Right atrium auricular region (tissue), 2 donors: ENCODE data around the gene ADGRL3. TPM values are rescaled to one million over a fixed set of nuclear protein-coding genes. Genes with fewer than 3 reads are reported as not detected.

Source experiments
- DNase-seq: peaks from one replicate; pipeline ENCODE4 v3.0.0-alpha.2; 2019; ENCODE audit warnings: low spot score
- H3K27ac ChIP-seq, 2 donors: fragments of 200-600 bp; sonication (generic); 1 replicate in 1 of 2; 2 replicates in 1 of 2; pipeline ENCODE4 v1.5.1; 2016 to 2019
- H3K27me3 ChIP-seq, 2 donors: fragments of 200-600 bp; sonication (generic); one replicate each; pipeline versions ENCODE4 v1.5.1 to v1.6.0; 2017 to 2019
- H3K36me3 ChIP-seq: fragments of 200-600 bp; sonication (generic); one replicate; pipeline ENCODE4 v1.5.1; 2016
- H3K4me1 ChIP-seq, 2 donors: fragments of 200-600 bp; sonication (generic); one replicate each; pipeline versions ENCODE4 v1.5.1 to v1.6.0; 2017 to 2019
- H3K4me3 ChIP-seq, 2 donors: fragments of 200-600 bp; sonication (generic); 1 replicate in 1 of 2; 2 replicates in 1 of 2; pipeline ENCODE4 v1.5.1; 2017 to 2019; ENCODE audit warnings: mild to moderate bottlenecking in 1 of 2, moderate library complexity in 1 of 2
- H3K9me3 ChIP-seq, 2 donors: fragments of 200-600 bp; sonication (generic); one replicate each; pipeline ENCODE4 v1.5.1; 2019
- total RNA-seq, 2 donors: library from RNA; depleted of rRNA; stranded (reverse); fragments of >200 nt; gene quantifications; one replicate each; pipeline ENCODE4 v1.1.0, GENCODE V29; 2016
- TF ChIP-seq, protein P1 (sequence below), 2 donors: fragments of 200-600 bp; sonication (generic); IDR thresholded peaks; one replicate each; pipeline ENCODE4 v1.5.1; 2019; ENCODE audit warnings: antibody characterized with exemption in 2 of 2

ADGRL3 gene
- total RNA-seq, 2 donors from 2014 or later: 0.86 to 1.9 TPM

DNA sequence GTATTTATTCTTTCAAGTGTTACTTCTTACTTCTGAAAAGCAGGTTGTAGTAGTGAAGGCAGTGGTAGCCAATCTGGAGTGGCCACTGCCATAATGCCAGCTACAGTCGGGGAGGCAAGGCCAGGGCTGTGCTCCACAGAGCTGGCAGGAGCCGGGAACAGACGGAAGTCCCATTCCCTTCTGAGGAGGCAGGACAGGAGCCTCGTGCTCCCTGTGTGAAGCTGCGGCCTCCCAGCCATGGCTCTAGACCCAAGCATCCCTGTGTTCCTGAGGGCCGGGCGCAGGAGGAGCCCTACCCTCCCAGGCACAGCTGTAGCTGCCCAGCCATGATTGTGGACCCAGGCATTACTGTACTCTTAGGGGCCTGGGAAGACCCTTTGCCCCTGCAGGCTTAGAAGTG lies 461.8 kb downstream of the ADGRL3 start:
- H3K4me3 ChIP-seq: no peak overlapping the region
- no peaks in the 10 kb centered on the region for H3K4me1 ChIP-seq
- H3K27me3 ChIP-seq: no peaks in the 10 kb centered on the region
- DNase-seq: no peak
- H3K9me3 ChIP-seq: peaks cover 0 to 4% of the 10 kb centered on the region in 2 donors
- TF ChIP-seq, protein P1, sequence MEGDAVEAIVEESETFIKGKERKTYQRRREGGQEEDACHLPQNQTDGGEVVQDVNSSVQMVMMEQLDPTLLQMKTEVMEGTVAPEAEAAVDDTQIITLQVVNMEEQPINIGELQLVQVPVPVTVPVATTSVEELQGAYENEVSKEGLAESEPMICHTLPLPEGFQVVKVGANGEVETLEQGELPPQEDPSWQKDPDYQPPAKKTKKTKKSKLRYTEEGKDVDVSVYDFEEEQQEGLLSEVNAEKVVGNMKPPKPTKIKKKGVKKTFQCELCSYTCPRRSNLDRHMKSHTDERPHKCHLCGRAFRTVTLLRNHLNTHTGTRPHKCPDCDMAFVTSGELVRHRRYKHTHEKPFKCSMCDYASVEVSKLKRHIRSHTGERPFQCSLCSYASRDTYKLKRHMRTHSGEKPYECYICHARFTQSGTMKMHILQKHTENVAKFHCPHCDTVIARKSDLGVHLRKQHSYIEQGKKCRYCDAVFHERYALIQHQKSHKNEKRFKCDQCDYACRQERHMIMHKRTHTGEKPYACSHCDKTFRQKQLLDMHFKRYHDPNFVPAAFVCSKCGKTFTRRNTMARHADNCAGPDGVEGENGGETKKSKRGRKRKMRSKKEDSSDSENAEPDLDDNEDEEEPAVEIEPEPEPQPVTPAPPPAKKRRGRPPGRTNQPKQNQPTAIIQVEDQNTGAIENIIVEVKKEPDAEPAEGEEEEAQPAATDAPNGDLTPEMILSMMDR (IDR thresholded peaks at IDR 0.05): no peak
- no peaks in the 10 kb centered on the region for H3K36me3 ChIP-seq
- H3K27ac ChIP-seq: no peak overlapping the region

GRCh38 chr4:61662362-61662761 lies 462.2 kb downstream of the ADGRL3 start:
- Histone ChIP-seq H3K4me3 (no peak overlapping the region), H3K36me3 (no peaks in the 10 kb centered on the region), H3K27me3 (no peaks in the 10 kb centered on the region), H3K27ac (no peak overlapping the region), H3K4me1 (no peaks in the 10 kb centered on the region), H3K9me3 (peaks cover 0 to 4% of the 10 kb centered on the region in 2 donors)
- TF ChIP-seq, protein P1 (IDR thresholded peaks at IDR 0.05): no peak
- DNase-seq: no peak

DNA sequence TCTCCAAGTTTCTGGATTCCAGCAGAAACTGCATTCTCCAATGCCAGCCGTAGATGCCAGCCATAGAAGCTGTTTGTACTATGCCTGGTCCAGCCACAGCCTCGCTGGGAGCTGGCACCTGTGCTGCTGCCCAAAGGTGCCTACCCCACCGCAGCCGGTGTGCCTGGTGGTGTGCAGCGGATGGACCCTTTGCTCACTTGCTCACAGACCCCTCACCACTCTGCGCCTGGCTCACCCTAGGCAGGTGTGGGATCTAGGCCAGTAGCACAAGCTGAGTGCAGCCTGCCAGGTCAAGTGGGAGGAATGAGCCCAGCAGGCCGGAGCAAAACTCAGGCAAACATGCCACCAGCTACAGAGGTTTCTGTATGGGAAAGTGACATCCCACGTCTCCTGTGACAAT lies 463.2 kb downstream of the ADGRL3 start:
- Histone ChIP-seq H3K4me3 (no peak overlapping the region), H3K36me3 (no peaks in the 10 kb centered on the region), H3K4me1 (no peaks in the 10 kb centered on the region), H3K27ac (no peak overlapping the region), H3K9me3 (peaks cover 0 to 4% of the 10 kb centered on the region in 2 donors), H3K27me3 (no peaks in the 10 kb centered on the region)
- TF ChIP-seq, protein P1 (IDR thresholded peaks at IDR 0.05): no peak
- no peak for DNase-seq

GRCh38 chr4:61665649-61666048 lies 465.5 kb downstream of the ADGRL3 start:
- peaks cover 0 to 11% of the 10 kb centered on the region in 2 donors for H3K9me3 ChIP-seq
- no peak overlapping the region for H3K27ac ChIP-seq
- H3K36me3 ChIP-seq: no peaks in the 10 kb centered on the region
- H3K4me1 ChIP-seq: no peaks in the 10 kb centered on the region
- TF ChIP-seq, protein P1 (IDR thresholded peaks at IDR 0.05): no peak
- H3K27me3 ChIP-seq: no peaks in the 10 kb centered on the region
- DNase-seq: no peak
- no peak overlapping the region for H3K4me3 ChIP-seq

DNA sequence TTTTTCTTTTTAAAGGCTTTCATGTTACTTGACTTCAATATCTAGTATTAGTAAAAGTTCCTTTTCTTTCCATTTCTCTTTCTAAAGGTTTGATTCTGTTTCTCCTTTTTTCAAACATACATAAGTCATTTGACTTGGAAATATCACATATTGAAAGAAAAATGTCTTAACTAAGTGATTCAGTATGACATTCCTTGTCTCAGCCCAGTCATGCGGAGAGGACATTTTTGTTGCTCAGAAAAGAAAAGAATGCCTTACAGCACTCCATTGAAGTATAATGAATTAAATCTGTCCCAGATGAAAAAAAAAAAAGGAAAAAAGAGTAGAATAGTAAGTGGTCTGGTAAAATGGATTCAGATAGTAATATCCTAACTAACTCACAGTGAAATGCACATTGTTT lies 466.1 kb downstream of the ADGRL3 start:
- no peaks in the 10 kb centered on the region for H3K4me1 ChIP-seq
- DNase-seq: no peak
- H3K27ac ChIP-seq: no peak overlapping the region
- no peaks in the 10 kb centered on the region for H3K36me3 ChIP-seq
- H3K4me3 ChIP-seq: no peak overlapping the region
- TF ChIP-seq, protein P1 (IDR thresholded peaks at IDR 0.05): no peak
- no peaks in the 10 kb centered on the region for H3K27me3 ChIP-seq
- H3K9me3 ChIP-seq: peaks cover 0 to 17% of the 10 kb centered on the region in 2 donors

GRCh38 chr4:61671599-61671998 lies 471.5 kb downstream of the ADGRL3 start:
- Histone ChIP-seq H3K27ac (no peak overlapping the region), H3K4me1 (no peaks in the 10 kb centered on the region), H3K36me3 (no peaks in the 10 kb centered on the region), H3K27me3 (no peaks in the 10 kb centered on the region), H3K9me3 (peaks cover 0 to 15% of the 10 kb centered on the region in 2 donors), H3K4me3 (no peak overlapping the region)
- TF ChIP-seq, protein P1 (IDR thresholded peaks at IDR 0.05): no peak
- DNase-seq: no peak
